HepG2 (cell line): ENCODE data around the gene CKS1B. TPM values are rescaled to one million over a fixed set of nuclear protein-coding genes. Genes with fewer than 3 reads are reported as not detected.

Experiments
- ATRX ChIP-seq: sonication (generic); formaldehyde crosslinking; IDR thresholded peaks from 2 replicates; pipeline ENCODE4 v1.4.0; 2020; ENCODE audit warnings: missing genetic modification reagents, borderline replicate concordance
- CREB1 ChIP-seq, 2 experiments: fragments of 450-650 bp in 1 of 2; IDR thresholded peaks; 2 replicates each; pipeline ENCODE4 v1.6.1; 2016 to 2017; ENCODE audit warnings: control low read depth in 1 of 2, mild to moderate bottlenecking in 1 of 2, missing compliant biosample characterization in 1 of 2, missing genetic modification characterization in 1 of 2
- FOXA3 ChIP-seq: IDR thresholded peaks from 2 replicates; pipeline ENCODE4 v1.6.1; 2016; ENCODE audit warnings: missing genetic modification reagents, missing compliant biosample characterization
- LCORL ChIP-seq, 2 experiments: fragments of 450-650 bp in 1 of 2; sonication (generic) in 1 of 2; formaldehyde crosslinking in 1 of 2; IDR thresholded peaks; 2 replicates each; pipeline versions ENCODE4 v1.5.0 to v1.6.1; 2017 to 2020; ENCODE audit warnings: antibody characterized with exemption in 1 of 2, missing genetic modification reagents in 1 of 2
- REL ChIP-seq: sonication (generic); formaldehyde crosslinking; conservative IDR thresholded peaks from 2 replicates; pipeline ENCODE4 v1.8.0; 2022; ENCODE audit warnings: mild to moderate bottlenecking, missing genetic modification reagents, moderate library complexity
- TBX2 ChIP-seq: sonication (generic); formaldehyde crosslinking; IDR thresholded peaks from 2 replicates; pipeline ENCODE4 v1.5.0; 2020; ENCODE audit warnings: missing genetic modification reagents, mild to moderate bottlenecking, borderline replicate concordance
- ZBTB25 ChIP-seq: IDR thresholded peaks from 2 replicates; pipeline ENCODE4 v1.6.1; 2018; ENCODE audit warnings: missing genetic modification reagents
- ZFP62 ChIP-seq: sonication (generic); formaldehyde crosslinking; IDR thresholded peaks from 2 replicates; pipeline ENCODE4 v1.4.0; 2020; ENCODE audit warnings: missing genetic modification reagents
- ZNF501 ChIP-seq: sonication (generic); formaldehyde crosslinking; IDR thresholded peaks from 2 replicates; pipeline ENCODE4 v1.5.1; 2020; ENCODE audit warnings: mild to moderate bottlenecking, moderate library complexity, missing genetic modification reagents
- ZSCAN25 ChIP-seq: sonication (generic); formaldehyde crosslinking; IDR thresholded peaks from 2 replicates; pipeline ENCODE4 v1.8.0; 2022; ENCODE audit warnings: mild to moderate bottlenecking, missing genetic modification reagents
- polyA plus RNA-seq, 8 experiments: library from polyadenylated mRNA; depleted of rRNA in 3 of 8; stranded (reverse) in 7 of 8; unstranded in 1 of 8; fragments of >200 nt; fragmentation: Illumina TruSeq in 4 of 8; extraction: Trizol in 4 of 8; gene quantifications; 2 replicates each; pipeline versions ENCODE4 v1.2.1 to v1.2.3, GENCODE V29; 2011 to 2016; ENCODE audit warnings: low read depth in 4 of 8, missing spikeins in 1 of 8, mixed read lengths in 1 of 8; ENCODE audit not compliant: insufficient read depth in 1 of 8
- total RNA-seq, 5 experiments: library from RNA; depleted of rRNA; stranded (reverse); fragments of >200 nt; fragmentation: Illumina TruSeq; extraction: Trizol; gene quantifications; 2 replicates each; pipeline ENCODE4 v1.2.3, GENCODE V29; 2016; ENCODE audit warnings: low read depth in 1 of 5
- TF ChIP-seq, protein P1 (sequence below): sonication (generic); formaldehyde crosslinking; IDR thresholded peaks from 2 replicates; pipeline ENCODE4 v1.5.0; 2020; ENCODE audit warnings: mild to moderate bottlenecking, missing genetic modification reagents, borderline replicate concordance
- TF ChIP-seq, protein P2 (sequence below): sonication (generic); formaldehyde crosslinking; IDR thresholded peaks from 2 replicates; pipeline ENCODE4 v1.4.0; 2020; ENCODE audit warnings: low read depth, mild to moderate bottlenecking, missing genetic modification reagents
- TF ChIP-seq, protein P3 (sequence below): sonication (generic); formaldehyde crosslinking; IDR thresholded peaks from 2 replicates; pipeline ENCODE4 v1.5.1; 2020; ENCODE audit warnings: mild to moderate bottlenecking, missing genetic modification reagents, moderate library complexity
- TF ChIP-seq, protein P4 (sequence below): sonication (generic); formaldehyde crosslinking; IDR thresholded peaks from 2 replicates; pipeline ENCODE4 v1.9.0; 2022; ENCODE audit warnings: low read depth, missing genetic modification reagents

CKS1B gene
- total and polyA plus RNA-seq, 2 of the 13 experiments (the other 11 are each of a cell fraction or from before 2014, with no cell fraction given) = 217 to 222 TPM

DNA sequence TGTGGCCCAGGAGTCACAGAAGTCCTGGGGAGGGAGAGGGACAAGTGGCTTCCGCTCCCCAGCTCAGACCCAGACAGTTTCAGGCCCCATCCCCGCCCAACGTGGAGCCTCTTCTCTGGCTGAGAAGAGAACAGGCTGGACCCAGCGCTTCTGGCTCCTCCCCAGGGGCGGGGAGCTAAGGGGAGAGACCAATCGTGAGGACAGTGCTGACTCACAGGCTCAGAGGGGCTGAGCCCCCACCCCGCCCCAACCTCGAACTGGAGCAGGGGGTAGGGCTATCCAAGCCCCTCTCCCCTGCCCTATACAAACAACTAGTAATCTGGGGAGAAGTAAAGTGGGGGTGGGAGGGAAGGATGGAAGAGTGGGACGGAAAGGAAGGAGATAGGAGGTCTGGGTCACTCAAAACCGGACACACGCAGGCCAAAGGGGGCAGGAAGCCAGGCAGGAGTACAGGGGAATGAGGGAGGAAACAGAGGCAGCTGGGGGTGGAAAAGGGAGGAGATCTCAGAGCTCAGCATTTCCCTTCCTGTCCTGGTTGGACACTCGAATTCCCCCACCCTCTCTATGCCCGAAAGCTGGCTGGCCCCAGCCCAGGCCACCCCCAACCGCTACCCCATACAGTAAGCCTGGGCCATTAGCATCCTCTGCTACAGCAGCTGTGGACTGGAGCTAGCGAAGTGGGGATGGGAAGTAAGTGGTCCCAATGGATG, 3.7 kb upstream of the CKS1B start, which contains the start of gene SHC1 (continued):
- TF ChIP-seq, protein P1, sequence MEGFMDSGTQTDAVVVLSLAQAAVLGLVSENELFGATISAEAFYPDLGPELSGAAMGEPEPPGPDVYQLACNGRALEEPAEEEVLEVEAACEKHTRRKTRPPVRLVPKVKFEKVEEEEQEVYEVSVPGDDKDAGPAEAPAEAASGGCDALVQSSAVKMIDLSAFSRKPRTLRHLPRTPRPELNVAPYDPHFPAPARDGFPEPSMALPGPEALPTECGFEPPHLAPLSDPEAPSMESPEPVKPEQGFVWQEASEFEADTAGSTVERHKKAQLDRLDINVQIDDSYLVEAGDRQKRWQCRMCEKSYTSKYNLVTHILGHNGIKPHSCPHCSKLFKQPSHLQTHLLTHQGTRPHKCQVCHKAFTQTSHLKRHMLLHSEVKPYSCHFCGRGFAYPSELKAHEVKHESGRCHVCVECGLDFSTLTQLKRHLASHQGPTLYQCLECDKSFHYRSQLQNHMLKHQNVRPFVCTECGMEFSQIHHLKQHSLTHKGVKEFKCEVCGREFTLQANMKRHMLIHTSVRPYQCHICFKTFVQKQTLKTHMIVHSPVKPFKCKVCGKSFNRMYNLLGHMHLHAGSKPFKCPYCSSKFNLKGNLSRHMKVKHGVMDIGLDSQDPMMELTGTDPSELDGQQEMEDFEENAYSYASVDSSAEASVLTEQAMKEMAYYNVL (CRISPR knock-in tag) = 0 out of 2 replicates have a peak, but pooled peaks have one; percentile 26
- TF ChIP-seq, protein P2, sequence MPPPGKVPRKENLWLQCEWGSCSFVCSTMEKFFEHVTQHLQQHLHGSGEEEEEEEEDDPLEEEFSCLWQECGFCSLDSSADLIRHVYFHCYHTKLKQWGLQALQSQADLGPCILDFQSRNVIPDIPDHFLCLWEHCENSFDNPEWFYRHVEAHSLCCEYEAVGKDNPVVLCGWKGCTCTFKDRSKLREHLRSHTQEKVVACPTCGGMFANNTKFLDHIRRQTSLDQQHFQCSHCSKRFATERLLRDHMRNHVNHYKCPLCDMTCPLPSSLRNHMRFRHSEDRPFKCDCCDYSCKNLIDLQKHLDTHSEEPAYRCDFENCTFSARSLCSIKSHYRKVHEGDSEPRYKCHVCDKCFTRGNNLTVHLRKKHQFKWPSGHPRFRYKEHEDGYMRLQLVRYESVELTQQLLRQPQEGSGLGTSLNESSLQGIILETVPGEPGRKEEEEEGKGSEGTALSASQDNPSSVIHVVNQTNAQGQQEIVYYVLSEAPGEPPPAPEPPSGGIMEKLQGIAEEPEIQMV (CRISPR knock-in tag) = no peak
- TF ChIP-seq LCORL (IDR thresholded peaks at IDR 0.05) (no peak), LCORL (CRISPR knock-in tag; IDR thresholded peaks at IDR 0.05) (0 out of 2 replicates have a peak, but pooled peaks have one; percentile 35), TBX2 (CRISPR knock-in tag) (peak; percentile 48; the same call in 1 of the 2 replicates), ATRX (CRISPR knock-in tag) (no peak), FOXA3 (CRISPR knock-in tag) (peak; percentile 27; the same call in 1 of the 2 replicates), REL (CRISPR knock-in tag) (no peak), ZNF501 (peak; percentile 74), ZSCAN25 (0 out of 2 replicates have a peak, but pooled peaks have one; percentile 27), ZFP62 (no peak), CREB1 (IDR thresholded peaks at IDR 0.05) (no peak), CREB1 (CRISPR knock-in tag; IDR thresholded peaks at IDR 0.05) (no peak), ZBTB25 (CRISPR knock-in tag) (no peak)
- TF ChIP-seq, protein P3, sequence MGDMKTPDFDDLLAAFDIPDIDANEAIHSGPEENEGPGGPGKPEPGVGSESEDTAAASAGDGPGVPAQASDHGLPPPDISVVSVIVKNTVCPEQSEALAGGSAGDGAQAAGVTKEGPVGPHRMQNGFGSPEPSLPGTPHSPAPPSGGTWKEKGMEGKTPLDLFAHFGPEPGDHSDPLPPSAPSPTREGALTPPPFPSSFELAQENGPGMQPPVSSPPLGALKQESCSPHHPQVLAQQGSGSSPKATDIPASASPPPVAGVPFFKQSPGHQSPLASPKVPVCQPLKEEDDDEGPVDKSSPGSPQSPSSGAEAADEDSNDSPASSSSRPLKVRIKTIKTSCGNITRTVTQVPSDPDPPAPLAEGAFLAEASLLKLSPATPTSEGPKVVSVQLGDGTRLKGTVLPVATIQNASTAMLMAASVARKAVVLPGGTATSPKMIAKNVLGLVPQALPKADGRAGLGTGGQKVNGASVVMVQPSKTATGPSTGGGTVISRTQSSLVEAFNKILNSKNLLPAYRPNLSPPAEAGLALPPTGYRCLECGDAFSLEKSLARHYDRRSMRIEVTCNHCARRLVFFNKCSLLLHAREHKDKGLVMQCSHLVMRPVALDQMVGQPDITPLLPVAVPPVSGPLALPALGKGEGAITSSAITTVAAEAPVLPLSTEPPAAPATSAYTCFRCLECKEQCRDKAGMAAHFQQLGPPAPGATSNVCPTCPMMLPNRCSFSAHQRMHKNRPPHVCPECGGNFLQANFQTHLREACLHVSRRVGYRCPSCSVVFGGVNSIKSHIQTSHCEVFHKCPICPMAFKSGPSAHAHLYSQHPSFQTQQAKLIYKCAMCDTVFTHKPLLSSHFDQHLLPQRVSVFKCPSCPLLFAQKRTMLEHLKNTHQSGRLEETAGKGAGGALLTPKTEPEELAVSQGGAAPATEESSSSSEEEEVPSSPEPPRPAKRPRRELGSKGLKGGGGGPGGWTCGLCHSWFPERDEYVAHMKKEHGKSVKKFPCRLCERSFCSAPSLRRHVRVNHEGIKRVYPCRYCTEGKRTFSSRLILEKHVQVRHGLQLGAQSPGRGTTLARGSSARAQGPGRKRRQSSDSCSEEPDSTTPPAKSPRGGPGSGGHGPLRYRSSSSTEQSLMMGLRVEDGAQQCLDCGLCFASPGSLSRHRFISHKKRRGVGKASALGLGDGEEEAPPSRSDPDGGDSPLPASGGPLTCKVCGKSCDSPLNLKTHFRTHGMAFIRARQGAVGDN (CRISPR knock-in tag) = peak; percentile 77
- TF ChIP-seq, protein P4, sequence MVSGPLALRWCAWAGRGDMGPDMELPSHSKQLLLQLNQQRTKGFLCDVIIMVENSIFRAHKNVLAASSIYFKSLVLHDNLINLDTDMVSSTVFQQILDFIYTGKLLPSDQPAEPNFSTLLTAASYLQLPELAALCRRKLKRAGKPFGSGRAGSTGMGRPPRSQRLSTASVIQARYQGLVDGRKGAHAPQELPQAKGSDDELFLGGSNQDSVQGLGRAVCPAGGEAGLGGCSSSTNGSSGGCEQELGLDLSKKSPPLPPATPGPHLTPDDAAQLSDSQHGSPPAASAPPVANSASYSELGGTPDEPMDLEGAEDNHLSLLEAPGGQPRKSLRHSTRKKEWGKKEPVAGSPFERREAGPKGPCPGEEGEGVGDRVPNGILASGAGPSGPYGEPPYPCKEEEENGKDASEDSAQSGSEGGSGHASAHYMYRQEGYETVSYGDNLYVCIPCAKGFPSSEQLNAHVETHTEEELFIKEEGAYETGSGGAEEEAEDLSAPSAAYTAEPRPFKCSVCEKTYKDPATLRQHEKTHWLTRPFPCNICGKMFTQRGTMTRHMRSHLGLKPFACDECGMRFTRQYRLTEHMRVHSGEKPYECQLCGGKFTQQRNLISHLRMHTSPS (CRISPR knock-in tag) = no peak
